HepG2 (cell line): ENCODE data around the gene REM2. TPM values are rescaled to one million over a fixed set of nuclear protein-coding genes. Genes with fewer than 3 reads are reported as not detected.

Experiments used
- CCAR2 ChIP-seq: fragments of 200-400 bp; formaldehyde crosslinking; optimal IDR thresholded peaks from 2 replicates; pipeline ENCODE3; 2018; ENCODE audit warnings: low read depth, mild to moderate bottlenecking, low read length, moderate library complexity
- EEA1 ChIP-seq: sonication (generic); formaldehyde crosslinking; IDR thresholded peaks from 2 replicates; pipeline ENCODE4 v1.5.1; 2020; ENCODE audit warnings: mild to moderate bottlenecking, missing genetic modification reagents, borderline replicate concordance
- FOXK1 ChIP-seq: sonication (generic); formaldehyde crosslinking; IDR thresholded peaks from 2 replicates; pipeline ENCODE4 v1.4.0; 2020; ENCODE audit warnings: low read depth, missing genetic modification reagents, borderline replicate concordance
- ISL2 ChIP-seq: sonication (generic); formaldehyde crosslinking; IDR thresholded peaks from 2 replicates; pipeline ENCODE4 v1.5.0; 2020; ENCODE audit warnings: missing genetic modification reagents
- KDM5B ChIP-seq: sonication (generic); formaldehyde crosslinking; IDR thresholded peaks from 2 replicates; pipeline ENCODE4 v1.4.0; 2020; ENCODE audit warnings: missing genetic modification reagents, mild to moderate bottlenecking, borderline replicate concordance
- POLR2A ChIP-seq, 2 experiments: IDR thresholded peaks; 2 replicates each; pipeline ENCODE4 v1.6.1; 2011; ENCODE audit warnings: low read depth in 2 of 2, low read length in 2 of 2, mild to moderate bottlenecking in 1 of 2, moderate library complexity in 1 of 2; ENCODE audit not compliant: insufficient read depth in 1 of 2
- SETDB1 ChIP-seq: sonication (generic); formaldehyde crosslinking; IDR thresholded peaks from 2 replicates; pipeline ENCODE4 v1.5.1; 2020; ENCODE audit warnings: missing genetic modification reagents, mild to moderate bottlenecking, borderline replicate concordance
- SNAPC2 ChIP-seq: sonication (generic); formaldehyde crosslinking; IDR thresholded peaks from 2 replicates; pipeline ENCODE4 v1.8.1; 2022; ENCODE audit warnings: mild to moderate bottlenecking, missing genetic modification reagents
- ZBTB21 ChIP-seq: sonication (generic); formaldehyde crosslinking; IDR thresholded peaks from 2 replicates; pipeline ENCODE4 v1.4.0; 2020; ENCODE audit warnings: missing genetic modification reagents
- ZNF670 ChIP-seq: sonication (generic); formaldehyde crosslinking; IDR thresholded peaks from 2 replicates; pipeline ENCODE4 v1.8.0; 2022; ENCODE audit warnings: mild to moderate bottlenecking, missing genetic modification reagents, borderline replicate concordance
- ZNF83 ChIP-seq: sonication (generic); formaldehyde crosslinking; IDR thresholded peaks from 2 replicates; pipeline ENCODE4 v1.4.0; 2020; ENCODE audit warnings: missing genetic modification reagents, mild to moderate bottlenecking, borderline replicate concordance
- polyA plus RNA-seq, 8 experiments: library from polyadenylated mRNA; depleted of rRNA in 3 of 8; stranded (reverse) in 7 of 8; unstranded in 1 of 8; fragments of >200 nt; fragmentation: Illumina TruSeq in 4 of 8; extraction: Trizol in 4 of 8; gene quantifications; 2 replicates each; pipeline versions ENCODE4 v1.2.1 to v1.2.3, GENCODE V29; 2011 to 2016; ENCODE audit warnings: low read depth in 4 of 8, missing spikeins in 1 of 8, mixed read lengths in 1 of 8; ENCODE audit not compliant: insufficient read depth in 1 of 8
- total RNA-seq, 5 experiments: library from RNA; depleted of rRNA; stranded (reverse); fragments of >200 nt; fragmentation: Illumina TruSeq; extraction: Trizol; gene quantifications; 2 replicates each; pipeline ENCODE4 v1.2.3, GENCODE V29; 2016; ENCODE audit warnings: low read depth in 1 of 5
- TF ChIP-seq, protein P1 (sequence below), 2 experiments: sonication (generic) in 1 of 2; formaldehyde crosslinking in 1 of 2; IDR thresholded peaks; 2 replicates each; pipeline versions ENCODE4 v1.6.1 to v1.9.0; 2014 to 2022; ENCODE audit warnings: antibody characterized with exemption in 1 of 2, borderline replicate concordance in 1 of 2, inconsistent platforms in 1 of 2, low read depth in 1 of 2, missing genetic modification reagents in 1 of 2
- TF ChIP-seq, protein P2 (sequence below): sonication (generic); formaldehyde crosslinking; IDR thresholded peaks from 2 replicates; pipeline ENCODE4 v1.5.0; 2020; ENCODE audit warnings: mild to moderate bottlenecking, missing genetic modification reagents, borderline replicate concordance
- TF ChIP-seq, protein P3 (sequence below): sonication (generic); formaldehyde crosslinking; IDR thresholded peaks from 2 replicates; pipeline ENCODE4 v1.4.0; 2020; ENCODE audit warnings: missing genetic modification reagents
- TF ChIP-seq, protein P4 (sequence below): sonication (generic); formaldehyde crosslinking; IDR thresholded peaks from 2 replicates; pipeline ENCODE4 v1.4.0; 2020; ENCODE audit warnings: missing genetic modification reagents, mild to moderate bottlenecking, borderline replicate concordance

Gene REM2
- total and polyA plus RNA-seq, 2 of the 13 experiments (the other 11 are each of a cell fraction or from before 2014, with no cell fraction given) = 0.20 TPM; not detected in 1

DNA sequence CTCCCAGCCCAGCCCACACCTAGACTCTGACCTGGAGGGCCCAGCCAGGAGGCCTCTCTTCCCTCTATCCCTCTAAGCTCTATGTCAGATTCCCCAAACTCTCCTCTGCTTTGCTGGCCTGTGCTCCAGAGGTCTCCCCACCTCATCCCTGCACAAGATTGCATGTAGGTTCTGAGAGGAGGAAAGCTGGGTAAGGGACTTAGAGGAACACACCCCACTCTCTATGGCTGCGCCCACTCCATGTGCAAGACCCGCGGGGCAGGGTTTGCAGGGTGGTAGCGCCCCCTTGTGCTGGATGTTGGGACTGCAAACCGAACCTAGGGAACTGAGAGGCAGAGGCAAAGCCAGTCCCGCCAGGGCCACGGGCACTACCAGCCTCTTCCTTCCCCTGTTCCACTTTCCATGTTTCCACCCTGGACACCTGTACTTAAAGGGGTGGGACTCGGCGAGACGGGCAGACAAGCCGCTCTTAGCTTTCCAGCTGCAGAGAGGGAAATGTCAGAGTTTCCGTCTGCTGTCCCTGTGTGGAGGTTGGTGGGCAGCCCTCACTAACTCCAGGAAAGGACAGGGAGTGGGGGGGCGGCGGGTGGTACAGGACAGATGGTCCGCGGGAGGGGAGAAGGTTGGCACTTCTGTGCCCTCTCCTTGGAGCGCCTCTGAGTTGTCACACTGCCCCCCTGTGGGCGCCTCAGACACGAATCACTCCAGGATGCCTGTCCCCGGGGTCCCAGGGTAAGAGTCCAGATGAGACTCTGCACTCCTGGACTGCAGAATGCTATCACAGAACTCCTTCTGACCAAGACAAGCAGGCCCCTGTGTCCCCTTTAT is 29.9 kb upstream of the REM2 start (continued):
- TF ChIP-seq, protein P1, sequence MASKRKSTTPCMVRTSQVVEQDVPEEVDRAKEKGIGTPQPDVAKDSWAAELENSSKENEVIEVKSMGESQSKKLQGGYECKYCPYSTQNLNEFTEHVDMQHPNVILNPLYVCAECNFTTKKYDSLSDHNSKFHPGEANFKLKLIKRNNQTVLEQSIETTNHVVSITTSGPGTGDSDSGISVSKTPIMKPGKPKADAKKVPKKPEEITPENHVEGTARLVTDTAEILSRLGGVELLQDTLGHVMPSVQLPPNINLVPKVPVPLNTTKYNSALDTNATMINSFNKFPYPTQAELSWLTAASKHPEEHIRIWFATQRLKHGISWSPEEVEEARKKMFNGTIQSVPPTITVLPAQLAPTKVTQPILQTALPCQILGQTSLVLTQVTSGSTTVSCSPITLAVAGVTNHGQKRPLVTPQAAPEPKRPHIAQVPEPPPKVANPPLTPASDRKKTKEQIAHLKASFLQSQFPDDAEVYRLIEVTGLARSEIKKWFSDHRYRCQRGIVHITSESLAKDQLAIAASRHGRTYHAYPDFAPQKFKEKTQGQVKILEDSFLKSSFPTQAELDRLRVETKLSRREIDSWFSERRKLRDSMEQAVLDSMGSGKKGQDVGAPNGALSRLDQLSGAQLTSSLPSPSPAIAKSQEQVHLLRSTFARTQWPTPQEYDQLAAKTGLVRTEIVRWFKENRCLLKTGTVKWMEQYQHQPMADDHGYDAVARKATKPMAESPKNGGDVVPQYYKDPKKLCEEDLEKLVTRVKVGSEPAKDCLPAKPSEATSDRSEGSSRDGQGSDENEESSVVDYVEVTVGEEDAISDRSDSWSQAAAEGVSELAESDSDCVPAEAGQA (IDR thresholded peaks at IDR 0.05; ENCODE audit: low read depth) = peak; percentile 78; the same call in 1 of the 2 replicates
- TF ChIP-seq, protein P1 (CRISPR knock-in tag; IDR thresholded peaks at IDR 0.05; ENCODE audit: borderline replicate concordance) = no peak
- TF ChIP-seq CCAR2 = peak; percentile 86
- TF ChIP-seq ISL2 (CRISPR knock-in tag) = peak; percentile 36
- TF ChIP-seq ZBTB21 (CRISPR knock-in tag) = no peak
- TF ChIP-seq SNAPC2 (CRISPR knock-in tag) = peak; percentile 80; the same call in 1 of the 2 replicates
- no peak for TF ChIP-seq POLR2A (IDR thresholded peaks at IDR 0.05; ENCODE audit: insufficient read depth in 1 of 2, low read depth in 2 of 2, low read length in 2 of 2)
- TF ChIP-seq EEA1 = peak; percentile 92; the same call in 1 of the 2 replicates
- peak; percentile 94 for TF ChIP-seq KDM5B (CRISPR knock-in tag)
- TF ChIP-seq, protein P2, sequence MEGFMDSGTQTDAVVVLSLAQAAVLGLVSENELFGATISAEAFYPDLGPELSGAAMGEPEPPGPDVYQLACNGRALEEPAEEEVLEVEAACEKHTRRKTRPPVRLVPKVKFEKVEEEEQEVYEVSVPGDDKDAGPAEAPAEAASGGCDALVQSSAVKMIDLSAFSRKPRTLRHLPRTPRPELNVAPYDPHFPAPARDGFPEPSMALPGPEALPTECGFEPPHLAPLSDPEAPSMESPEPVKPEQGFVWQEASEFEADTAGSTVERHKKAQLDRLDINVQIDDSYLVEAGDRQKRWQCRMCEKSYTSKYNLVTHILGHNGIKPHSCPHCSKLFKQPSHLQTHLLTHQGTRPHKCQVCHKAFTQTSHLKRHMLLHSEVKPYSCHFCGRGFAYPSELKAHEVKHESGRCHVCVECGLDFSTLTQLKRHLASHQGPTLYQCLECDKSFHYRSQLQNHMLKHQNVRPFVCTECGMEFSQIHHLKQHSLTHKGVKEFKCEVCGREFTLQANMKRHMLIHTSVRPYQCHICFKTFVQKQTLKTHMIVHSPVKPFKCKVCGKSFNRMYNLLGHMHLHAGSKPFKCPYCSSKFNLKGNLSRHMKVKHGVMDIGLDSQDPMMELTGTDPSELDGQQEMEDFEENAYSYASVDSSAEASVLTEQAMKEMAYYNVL = peak; percentile 84
- no peak; the same call in 1 of the 2 replicates for TF ChIP-seq ZNF670
- peak; percentile 78; the same call in 1 of the 2 replicates for TF ChIP-seq ZNF83 (CRISPR knock-in tag)
- TF ChIP-seq, protein P3, sequence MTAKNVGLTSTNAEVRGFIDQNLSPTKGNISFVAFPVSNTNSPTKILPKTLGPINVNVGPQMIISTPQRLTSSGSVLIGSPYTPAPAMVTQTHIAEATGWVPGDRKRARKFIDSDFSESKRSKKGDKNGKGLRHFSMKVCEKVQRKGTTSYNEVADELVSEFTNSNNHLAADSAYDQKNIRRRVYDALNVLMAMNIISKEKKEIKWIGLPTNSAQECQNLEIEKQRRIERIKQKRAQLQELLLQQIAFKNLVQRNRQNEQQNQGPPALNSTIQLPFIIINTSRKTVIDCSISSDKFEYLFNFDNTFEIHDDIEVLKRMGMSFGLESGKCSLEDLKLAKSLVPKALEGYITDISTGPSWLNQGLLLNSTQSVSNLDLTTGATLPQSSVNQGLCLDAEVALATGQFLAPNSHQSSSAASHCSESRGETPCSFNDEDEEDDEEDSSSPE (CRISPR knock-in tag) = peak; percentile 76
- peak; percentile 66; the same call in 1 of the 2 replicates for TF ChIP-seq FOXK1 (CRISPR knock-in tag)
- TF ChIP-seq SETDB1 (CRISPR knock-in tag) = peak; percentile 82; the same call in 1 of the 2 replicates
- TF ChIP-seq, protein P4, sequence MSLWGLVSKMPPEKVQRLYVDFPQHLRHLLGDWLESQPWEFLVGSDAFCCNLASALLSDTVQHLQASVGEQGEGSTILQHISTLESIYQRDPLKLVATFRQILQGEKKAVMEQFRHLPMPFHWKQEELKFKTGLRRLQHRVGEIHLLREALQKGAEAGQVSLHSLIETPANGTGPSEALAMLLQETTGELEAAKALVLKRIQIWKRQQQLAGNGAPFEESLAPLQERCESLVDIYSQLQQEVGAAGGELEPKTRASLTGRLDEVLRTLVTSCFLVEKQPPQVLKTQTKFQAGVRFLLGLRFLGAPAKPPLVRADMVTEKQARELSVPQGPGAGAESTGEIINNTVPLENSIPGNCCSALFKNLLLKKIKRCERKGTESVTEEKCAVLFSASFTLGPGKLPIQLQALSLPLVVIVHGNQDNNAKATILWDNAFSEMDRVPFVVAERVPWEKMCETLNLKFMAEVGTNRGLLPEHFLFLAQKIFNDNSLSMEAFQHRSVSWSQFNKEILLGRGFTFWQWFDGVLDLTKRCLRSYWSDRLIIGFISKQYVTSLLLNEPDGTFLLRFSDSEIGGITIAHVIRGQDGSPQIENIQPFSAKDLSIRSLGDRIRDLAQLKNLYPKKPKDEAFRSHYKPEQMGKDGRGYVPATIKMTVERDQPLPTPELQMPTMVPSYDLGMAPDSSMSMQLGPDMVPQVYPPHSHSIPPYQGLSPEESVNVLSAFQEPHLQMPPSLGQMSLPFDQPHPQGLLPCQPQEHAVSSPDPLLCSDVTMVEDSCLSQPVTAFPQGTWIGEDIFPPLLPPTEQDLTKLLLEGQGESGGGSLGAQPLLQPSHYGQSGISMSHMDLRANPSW (CRISPR knock-in tag) = peak; percentile 65; the same call in 1 of the 2 replicates
